Activated CD8-positive, alpha-beta memory T cell treated with anti-CD3 and anti-CD28 coated beads for 36 hours (primary cell): ENCODE measurements around the gene CUL9. TPM values are rescaled to one million over a fixed set of nuclear protein-coding genes. Genes with fewer than 3 reads are reported as not detected.
"Not testable (repeated sequence)": the region's sequence is repeated elsewhere in the genome, so short reads cannot be mapped to it uniquely, and the experiment has no call there.

Experiments used
- CTCF ChIA-PET: fragments of 350-600 bp; sonication (Branson Sonifier 250); formaldehyde crosslinking; loops from one replicate; lab custom pipeline; 2021; ENCODE audit warnings: antibody characterized with exemption; lab: Charles Lee
- POLR2A ChIA-PET: fragments of 350-600 bp; sonication (Branson Sonifier 250); formaldehyde crosslinking; loops from one replicate; lab custom pipeline; 2021; ENCODE audit warnings: antibody characterized with exemption; lab: Charles Lee
- total RNA-seq, 2 experiments: library from RNA; stranded (reverse); gene quantifications; one replicate each; pipeline ENCODE4 v1.2.3, GENCODE V29; 2021

CUL9 gene
- total RNA-seq: 10 to 100 TPM; 32.9 to 34.9 TPM

GRCh38 chr6:43181942-43182860 is at the start of gene CUL9:
Gene CUL9, plus strand, starts transcription at chr6:43182196. Its CDS starts 2,115 bp downstream, at chr6:43184311.
- CTCF ChIA-PET: interaction anchor here (1.0 to 1.9 kb wide), 2 partner anchors 8 to 47 kb away, joined by 3 to 7 read pairs; partner anchors contain the start of gene DNPH1

GRCh38 chr6:43138267-43138666 is 43.7 kb upstream of the CUL9 start:
- CTCF ChIA-PET: no interaction called here

More at GRCh38 chr6:43181942-43182860, at the start of gene CUL9:
- POLR2A ChIA-PET: interaction anchor here (0.6 to 1.4 kb wide), 6 partner anchors 9 to 296 kb away, joined by 3 to 5 read pairs (median 4); no protein-coding TSS in a partner anchor

DNA sequence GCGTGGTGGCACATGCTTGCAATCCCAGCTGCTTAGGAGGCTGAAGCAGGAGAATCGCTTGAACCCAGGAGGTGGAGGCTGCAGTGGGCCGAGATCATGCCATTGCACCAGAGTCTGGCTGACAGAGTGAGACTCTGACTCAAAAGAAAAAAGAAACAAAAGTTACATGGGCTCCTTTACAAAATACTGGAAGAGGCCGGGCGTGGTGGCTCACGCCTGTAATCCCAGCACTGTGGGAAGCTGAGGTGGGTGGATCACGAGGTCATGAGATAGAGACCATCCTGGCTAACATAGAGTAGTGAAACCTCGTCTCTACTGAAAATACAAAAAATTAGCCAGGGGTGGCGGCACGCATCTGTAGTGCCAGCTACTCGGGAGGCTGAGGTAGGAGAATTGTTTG is 42.0 kb upstream of the CUL9 start:
- POLR2A ChIA-PET, CTCF ChIA-PET: not testable (repeated sequence)

More at GRCh38 chr6:43138267-43138666, 43.7 kb upstream of the CUL9 start:
- POLR2A ChIA-PET: no interaction called here

DNA sequence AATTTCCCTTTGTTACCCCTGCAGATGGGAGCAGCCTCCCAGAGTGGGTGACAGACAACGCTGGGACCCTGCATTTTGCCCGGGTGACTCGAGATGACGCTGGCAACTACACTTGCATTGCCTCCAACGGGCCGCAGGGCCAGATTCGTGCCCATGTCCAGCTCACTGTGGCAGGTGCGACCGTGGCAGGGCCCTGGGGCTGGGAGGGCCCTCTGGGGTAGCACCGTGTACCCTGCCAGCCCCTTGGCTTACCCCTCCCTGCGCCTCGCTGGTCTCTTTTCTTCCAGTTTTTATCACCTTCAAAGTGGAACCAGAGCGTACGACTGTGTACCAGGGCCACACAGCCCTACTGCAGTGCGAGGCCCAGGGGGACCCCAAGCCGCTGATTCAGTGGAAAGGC is 40.4 kb upstream of the CUL9 start:
- POLR2A ChIA-PET: no interaction called here
- CTCF ChIA-PET: interaction anchor here (2.8 kb wide), 1 partner anchor 241 kb away, joined by 13 read pairs; no protein-coding TSS in a partner anchor

- POLR2A ChIA-PET: interaction anchor here (1.1 kb wide), 1 partner anchor 65 kb away, joined by 6 read pairs; no protein-coding TSS in a partner anchor
- CTCF ChIA-PET: interaction anchor here (0.9 to 2.8 kb wide), 5 partner anchors 17 to 242 kb away, joined by 3 to 13 read pairs (median 4); partner anchors contain the start of gene DNPH1
These were observed 39.9 kb upstream of the CUL9 start for GRCh38 chr6:43142101-43142500.

DNA sequence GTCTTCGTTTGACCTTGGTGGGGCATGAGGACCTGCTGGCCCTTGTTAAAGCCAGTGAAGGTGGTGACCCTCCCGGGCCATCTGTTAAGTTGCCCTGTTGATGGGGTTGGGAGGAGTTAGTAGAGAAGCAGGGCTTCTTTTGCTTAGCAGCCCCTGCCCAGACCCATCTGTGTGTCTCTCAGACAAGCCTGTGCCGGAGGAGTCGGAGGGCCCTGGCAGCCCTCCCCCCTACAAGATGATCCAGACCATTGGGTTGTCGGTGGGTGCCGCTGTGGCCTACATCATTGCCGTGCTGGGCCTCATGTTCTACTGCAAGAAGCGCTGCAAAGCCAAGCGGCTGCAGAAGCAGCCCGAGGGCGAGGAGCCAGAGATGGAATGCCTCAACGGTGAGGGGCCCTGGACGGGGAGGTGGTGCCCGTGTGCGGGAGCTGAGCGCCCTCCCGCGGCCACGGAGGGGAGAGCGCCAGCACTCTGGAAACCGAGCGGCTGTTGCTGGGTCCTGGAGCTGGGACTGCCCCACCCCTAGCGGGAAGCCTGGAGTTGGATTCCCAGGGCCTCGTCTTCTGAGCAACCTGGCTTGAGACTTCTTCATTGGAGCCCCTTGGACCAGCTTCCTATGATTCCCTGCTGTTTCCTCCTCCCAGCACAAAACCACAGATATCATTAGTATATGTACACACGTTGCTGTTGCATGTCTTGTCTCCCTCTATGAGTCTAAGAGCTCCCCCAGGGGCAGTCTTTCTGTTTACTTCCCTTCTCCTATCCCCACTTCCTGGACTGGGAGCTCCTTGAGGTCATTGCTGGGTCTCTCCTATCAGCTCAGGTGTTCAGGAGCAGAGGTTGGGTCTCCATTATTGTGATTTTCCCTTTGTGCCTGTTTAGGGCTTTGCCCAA is 38.5 kb upstream of the CUL9 start:
- ChIA-PET CTCF (interaction anchor here (0.6 to 2.8 kb wide), 46 partner anchors 9 to 1086 kb away, joined by 3 to 13 read pairs (median 4); partner anchors contain the start of genes CNPY3, CUL7, DNPH1 and KLHDC3), POLR2A (interaction anchor here (0.9 to 1.6 kb wide), 3 partner anchors 67 to 334 kb away, joined by 3 to 6 read pairs (median 4); partner anchors contain the start of gene RRP36)

DNA sequence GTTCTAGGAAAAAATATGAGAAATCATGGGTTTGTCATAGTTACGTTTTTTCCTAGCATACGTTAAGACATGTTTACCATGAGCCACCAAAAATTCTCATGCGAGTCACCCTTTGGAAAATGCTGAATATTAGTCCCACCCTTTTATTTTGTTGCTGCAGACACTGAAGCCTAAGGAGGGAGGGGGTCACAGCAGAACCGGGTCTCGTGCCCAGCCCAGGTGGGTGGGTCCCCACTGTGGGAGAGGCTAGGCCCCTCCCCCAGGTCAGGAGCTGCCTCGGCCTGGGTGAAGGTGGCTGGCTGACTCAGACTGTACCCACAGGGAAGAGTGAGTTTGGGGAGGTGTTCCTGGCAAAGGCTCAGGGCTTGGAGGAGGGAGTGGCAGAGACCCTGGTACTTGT is 37.1 kb upstream of the CUL9 start:
- CTCF ChIA-PET: interaction anchor here (1.3 kb wide), 1 partner anchor 35 kb away, joined by 4 read pairs; no protein-coding TSS in a partner anchor
- POLR2A ChIA-PET: no interaction called here

DNA sequence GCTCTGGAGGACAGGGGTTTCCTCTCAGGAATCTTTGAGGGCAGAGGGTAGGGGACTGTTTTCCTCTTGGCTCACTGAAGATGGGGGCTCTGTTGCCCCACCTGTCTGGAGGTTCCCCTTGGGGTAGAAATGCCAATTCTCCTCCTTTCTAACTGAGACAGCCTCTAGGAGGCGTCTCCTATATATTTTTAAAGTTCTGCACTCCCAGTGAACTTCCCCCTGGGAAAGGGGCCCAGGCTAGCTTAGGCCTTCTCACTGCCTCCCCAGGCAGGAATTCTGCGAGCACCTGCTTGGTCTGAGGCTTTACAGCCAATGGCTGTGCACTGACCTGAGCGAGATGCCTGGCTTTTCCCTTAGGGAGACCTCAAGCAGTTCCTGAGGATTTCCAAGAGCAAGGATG is 35.7 kb upstream of the CUL9 start:
- CTCF ChIA-PET: no interaction called here
- POLR2A ChIA-PET: no interaction called here

- ChIA-PET POLR2A (no interaction called here), CTCF (no interaction called here)
These were observed 35.0 kb upstream of the CUL9 start for GRCh38 chr6:43146709-43147688.

GRCh38 chr6:43147691-43148477 is 34.1 kb upstream of the CUL9 start:
- ChIA-PET CTCF (interaction anchor here (0.5 to 1.1 kb wide), 2 partner anchors 169 to 247 kb away, joined by 3 to 6 read pairs; no protein-coding TSS in a partner anchor), POLR2A (no interaction called here)

- ChIA-PET POLR2A (no interaction called here), CTCF (interaction anchor here (1.1 kb wide), 1 partner anchor 248 kb away, joined by 6 read pairs; no protein-coding TSS in a partner anchor)
These were observed 32.7 kb upstream of the CUL9 start for GRCh38 chr6:43149265-43149664.

DNA sequence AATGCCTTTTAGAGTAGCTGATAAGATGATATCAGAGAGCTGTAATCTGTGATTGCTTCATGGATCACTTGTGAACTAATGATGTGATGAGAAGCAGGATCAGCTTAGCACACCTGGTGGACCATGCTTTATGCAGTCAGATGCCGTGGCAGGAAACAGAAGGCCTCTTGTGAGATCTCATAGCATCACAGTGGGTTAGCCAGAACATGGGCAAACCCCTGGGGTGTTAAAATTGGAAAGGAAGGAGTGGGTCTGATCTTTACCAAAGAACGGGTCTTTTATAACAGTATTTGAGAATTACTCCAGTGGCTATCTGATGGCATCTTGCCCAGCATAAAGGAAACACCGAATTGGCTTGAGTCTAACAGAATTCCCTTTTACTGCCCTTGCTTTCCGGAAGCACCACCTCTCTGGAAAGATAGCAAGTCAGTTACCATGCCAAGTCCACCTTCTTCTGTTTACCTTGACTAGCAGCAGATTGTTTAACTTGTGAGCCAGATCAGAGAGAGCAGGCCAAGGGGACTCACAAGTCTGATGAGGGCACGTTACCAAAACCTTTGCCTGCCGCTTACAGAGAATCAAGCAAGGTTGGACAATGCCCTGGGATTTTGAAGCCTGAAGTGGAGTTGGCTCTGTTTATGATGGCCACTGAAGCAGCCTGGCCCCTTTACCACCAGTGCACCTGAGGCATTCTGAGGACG is 31.8 kb upstream of the CUL9 start:
- CTCF ChIA-PET: no interaction called here
- POLR2A ChIA-PET: no interaction called here

DNA sequence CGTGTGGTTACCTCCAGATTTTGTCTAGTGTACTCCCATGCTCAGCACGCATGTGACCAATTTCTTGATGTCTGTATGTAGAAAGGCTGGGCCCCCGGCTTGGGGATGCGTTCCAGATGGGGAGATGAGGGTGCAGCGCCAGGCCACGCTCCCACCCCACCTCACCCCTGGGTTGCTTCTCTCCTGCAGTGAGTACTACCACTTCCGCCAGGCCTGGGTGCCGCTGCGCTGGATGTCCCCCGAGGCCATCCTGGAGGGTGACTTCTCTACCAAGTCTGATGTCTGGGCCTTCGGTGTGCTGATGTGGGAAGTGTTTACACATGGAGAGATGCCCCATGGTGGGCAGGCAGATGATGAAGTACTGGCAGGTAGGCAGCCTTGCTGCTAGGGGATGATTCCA is 22.4 kb upstream of the CUL9 start:
- CTCF ChIA-PET: no interaction called here
- POLR2A ChIA-PET: no interaction called here

DNA sequence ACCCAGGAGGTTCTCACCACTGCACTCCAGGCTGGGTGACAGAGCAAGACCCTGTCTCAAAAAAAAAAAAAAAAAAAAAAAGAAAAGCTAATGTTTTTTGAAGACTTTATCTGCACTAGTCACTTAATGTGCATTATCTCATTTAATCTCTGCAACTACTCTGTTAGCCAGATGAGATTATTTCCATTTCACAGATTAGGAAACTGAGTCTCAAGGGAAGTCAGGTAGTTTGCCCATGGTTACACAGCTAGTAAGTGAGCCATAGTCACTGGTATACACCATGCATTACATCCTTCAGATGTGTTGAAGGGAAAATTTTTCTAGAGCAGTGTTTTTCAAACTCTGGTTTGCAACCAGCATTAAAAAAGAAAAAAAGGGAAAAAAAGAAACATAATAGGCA is 18.1 kb upstream of the CUL9 start:
- CTCF ChIA-PET: interaction anchor here (0.7 kb wide), 1 partner anchor 196 kb away, joined by 3 read pairs; no protein-coding TSS in a partner anchor
- POLR2A ChIA-PET: interaction anchor here (0.6 kb wide), 2 partner anchors 21 to 171 kb away, joined by 3 to 8 read pairs; no protein-coding TSS in a partner anchor

DNA sequence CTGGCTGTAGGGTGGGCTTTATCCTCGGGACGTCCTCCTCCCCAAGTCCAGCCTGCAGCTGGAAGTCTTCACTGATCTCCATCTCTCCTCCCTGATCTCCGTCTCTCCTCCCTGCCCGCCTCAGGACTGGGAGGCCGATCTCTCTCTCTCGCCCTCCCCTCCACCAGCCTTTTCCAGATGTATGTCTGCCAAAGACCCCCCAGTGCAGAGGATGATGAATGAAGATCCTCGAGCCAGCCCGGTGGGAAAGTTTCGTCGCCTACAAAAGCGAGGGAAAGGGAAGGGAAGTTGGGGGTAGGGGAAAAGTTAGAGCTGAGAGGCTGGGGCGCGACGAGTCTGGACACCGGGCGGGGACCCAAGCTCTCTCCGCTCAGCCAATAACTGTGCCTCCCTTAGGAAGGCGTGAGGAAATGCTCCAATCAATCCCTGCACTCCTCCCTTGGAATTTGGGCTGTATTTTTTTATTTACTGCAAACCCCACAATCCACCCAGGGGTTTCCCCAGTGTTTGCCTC is 11.5 kb upstream of the CUL9 start:
- CTCF ChIA-PET: interaction anchor here (0.6 kb wide), 1 partner anchor 21 kb away, joined by 4 read pairs; no protein-coding TSS in a partner anchor
- POLR2A ChIA-PET: interaction anchor here (1.0 to 1.9 kb wide), 2 partner anchors 117 to 192 kb away, joined by 3 to 6 read pairs; partner anchors contain the start of gene CUL7
